Esophagus muscularis mucosa (tissue), 4 donors: ENCODE measurements around the gene TBCB.

Experiments used
- EP300 ChIP-seq: sonication (generic); formaldehyde crosslinking; IDR thresholded peaks from one replicate; pipeline ENCODE4 v1.6.1; 2017; ENCODE audit warnings: antibody characterized with exemption
- POLR2A ChIP-seq: fragments of 450-650 bp; IDR thresholded peaks from one replicate; pipeline ENCODE4 v1.6.1; 2017; ENCODE audit warnings: antibody characterized with exemption, moderate library complexity, mild to moderate bottlenecking, low read depth
- POLR2AphosphoS5 ChIP-seq, 2 donors: sonication (generic); formaldehyde crosslinking; IDR thresholded peaks; one replicate each; pipeline ENCODE4 v1.6.1; 2017; ENCODE audit warnings: antibody characterized with exemption in 2 of 2
- TF ChIP-seq, protein P1 (sequence below), 3 experiments: fragments of 200-600 bp in 2 of 3; fragments of 450-650 bp in 1 of 3; sonication (generic) in 2 of 3; IDR thresholded peaks; one replicate each; pipeline ENCODE4 v1.5.1; 2017 to 2019; ENCODE audit warnings: antibody characterized with exemption in 3 of 3, mild to moderate bottlenecking in 2 of 3, moderate library complexity in 1 of 3

DNA sequence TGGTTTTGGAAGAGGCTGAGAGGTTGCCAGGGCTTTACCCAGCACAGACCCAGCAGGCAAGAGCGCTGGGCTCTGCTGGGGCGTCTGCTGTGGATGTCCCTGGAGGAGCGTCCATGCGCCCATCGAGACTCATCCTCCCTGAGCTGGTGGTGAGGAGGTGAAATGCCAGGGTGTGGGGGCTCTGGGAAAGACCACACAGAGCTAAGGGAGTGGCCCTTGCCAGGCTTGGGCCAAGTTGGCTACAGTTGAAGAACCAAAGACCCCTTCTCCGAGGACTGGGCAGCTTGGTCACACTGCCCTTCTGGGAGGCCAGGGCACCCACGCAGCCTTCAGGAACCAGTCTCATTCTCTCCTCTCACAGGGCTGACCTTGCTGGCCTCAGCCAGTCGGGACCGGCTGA lies 28.9 kb upstream of the TBCB start:
- TF ChIP-seq POLR2A (no peak), POLR2AphosphoS5 (IDR thresholded peaks at IDR 0.05) (no peak), EP300 (no peak)
- TF ChIP-seq, protein P1, sequence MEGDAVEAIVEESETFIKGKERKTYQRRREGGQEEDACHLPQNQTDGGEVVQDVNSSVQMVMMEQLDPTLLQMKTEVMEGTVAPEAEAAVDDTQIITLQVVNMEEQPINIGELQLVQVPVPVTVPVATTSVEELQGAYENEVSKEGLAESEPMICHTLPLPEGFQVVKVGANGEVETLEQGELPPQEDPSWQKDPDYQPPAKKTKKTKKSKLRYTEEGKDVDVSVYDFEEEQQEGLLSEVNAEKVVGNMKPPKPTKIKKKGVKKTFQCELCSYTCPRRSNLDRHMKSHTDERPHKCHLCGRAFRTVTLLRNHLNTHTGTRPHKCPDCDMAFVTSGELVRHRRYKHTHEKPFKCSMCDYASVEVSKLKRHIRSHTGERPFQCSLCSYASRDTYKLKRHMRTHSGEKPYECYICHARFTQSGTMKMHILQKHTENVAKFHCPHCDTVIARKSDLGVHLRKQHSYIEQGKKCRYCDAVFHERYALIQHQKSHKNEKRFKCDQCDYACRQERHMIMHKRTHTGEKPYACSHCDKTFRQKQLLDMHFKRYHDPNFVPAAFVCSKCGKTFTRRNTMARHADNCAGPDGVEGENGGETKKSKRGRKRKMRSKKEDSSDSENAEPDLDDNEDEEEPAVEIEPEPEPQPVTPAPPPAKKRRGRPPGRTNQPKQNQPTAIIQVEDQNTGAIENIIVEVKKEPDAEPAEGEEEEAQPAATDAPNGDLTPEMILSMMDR (IDR thresholded peaks at IDR 0.05) = no peak
